HG03378 (cell line): ENCODE results near the gene TGM5.
"Not testable (repeated sequence)": the region's sequence is repeated elsewhere in the genome, so short reads cannot be mapped to it uniquely, and the experiment has no call there.

Source experiments
- ATAC-seq: cut with Tn5 transposase; IDR thresholded peaks from one replicate; pipeline ENCODE4 v1.9.1; 2021; ENCODE audit warnings: mild to moderate bottlenecking, moderate library complexity; ENCODE audit not compliant: unreplicated experiment

TGM5 gene, protein sequence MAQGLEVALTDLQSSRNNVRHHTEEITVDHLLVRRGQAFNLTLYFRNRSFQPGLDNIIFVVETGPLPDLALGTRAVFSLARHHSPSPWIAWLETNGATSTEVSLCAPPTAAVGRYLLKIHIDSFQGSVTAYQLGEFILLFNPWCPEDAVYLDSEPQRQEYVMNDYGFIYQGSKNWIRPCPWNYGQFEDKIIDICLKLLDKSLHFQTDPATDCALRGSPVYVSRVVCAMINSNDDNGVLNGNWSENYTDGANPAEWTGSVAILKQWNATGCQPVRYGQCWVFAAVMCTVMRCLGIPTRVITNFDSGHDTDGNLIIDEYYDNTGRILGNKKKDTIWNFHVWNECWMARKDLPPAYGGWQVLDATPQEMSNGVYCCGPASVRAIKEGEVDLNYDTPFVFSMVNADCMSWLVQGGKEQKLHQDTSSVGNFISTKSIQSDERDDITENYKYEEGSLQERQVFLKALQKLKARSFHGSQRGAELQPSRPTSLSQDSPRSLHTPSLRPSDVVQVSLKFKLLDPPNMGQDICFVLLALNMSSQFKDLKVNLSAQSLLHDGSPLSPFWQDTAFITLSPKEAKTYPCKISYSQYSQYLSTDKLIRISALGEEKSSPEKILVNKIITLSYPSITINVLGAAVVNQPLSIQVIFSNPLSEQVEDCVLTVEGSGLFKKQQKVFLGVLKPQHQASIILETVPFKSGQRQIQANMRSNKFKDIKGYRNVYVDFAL

DNA sequence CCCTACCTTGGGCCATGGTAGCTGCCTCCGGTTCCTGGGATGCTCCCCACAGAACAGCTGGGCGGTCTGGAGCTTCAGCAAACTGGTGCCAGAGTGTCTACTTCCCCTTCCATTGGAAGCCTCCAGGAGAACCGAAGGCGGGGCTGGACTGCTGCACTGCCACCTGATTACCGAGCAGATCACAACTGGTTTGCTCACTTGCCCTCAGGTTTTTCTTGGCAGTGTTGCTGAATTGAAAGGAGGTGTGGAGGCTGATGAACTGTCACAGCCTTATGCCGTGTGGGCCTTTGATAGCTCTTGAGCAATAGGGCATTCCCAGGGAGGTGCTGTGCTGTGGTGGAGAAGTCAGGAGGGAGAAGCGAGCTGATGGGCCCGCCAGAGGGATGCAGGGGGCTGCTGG lies at the start of gene TGM5:
Gene TGM5, minus strand, starts transcription at position 95 of the 400 bp plus-strand sequence. Its CDS starts 79 bp downstream, at position 16.
- no peak for ATAC-seq

DNA sequence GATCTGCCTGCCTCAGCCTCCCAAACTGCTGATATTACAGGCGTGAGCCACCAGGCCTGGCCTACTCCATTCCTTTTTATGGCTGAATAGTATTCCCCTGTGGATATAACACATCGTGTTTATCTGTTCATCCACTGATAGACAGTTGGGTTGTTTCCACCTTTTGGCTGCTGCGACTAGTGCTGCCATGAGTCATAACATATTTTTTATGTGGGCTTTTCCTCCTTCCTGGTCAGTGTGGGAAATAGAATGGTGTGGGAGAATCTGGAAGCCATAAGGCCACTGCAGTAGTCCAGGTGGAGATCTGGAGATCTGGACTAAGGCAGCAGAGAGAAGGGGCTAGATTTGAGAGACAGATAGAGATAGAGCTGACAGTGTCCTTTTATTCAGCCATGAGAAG lies 47.4 kb upstream of the TGM5 start:
- no peak for ATAC-seq

DNA sequence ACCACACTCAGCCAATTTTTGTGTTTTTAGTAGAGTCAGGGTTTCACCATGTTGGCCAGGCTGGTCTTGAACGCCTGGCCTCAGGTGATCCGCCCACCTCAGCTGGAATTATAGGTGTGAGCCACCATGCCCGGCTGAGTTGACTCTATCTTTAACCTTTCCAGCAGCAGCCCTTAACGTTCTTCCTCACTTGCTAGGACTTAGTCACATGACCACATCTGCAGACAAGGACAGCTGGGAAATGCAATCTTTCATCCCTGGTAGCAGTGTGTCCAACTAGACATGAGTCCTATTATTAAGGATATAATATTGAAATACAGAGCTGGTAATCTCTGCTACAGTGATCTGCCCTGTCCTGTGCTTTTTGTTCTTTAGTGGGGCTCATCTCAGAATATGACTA lies 45.6 kb upstream of the TGM5 start:
- no peak for ATAC-seq

DNA sequence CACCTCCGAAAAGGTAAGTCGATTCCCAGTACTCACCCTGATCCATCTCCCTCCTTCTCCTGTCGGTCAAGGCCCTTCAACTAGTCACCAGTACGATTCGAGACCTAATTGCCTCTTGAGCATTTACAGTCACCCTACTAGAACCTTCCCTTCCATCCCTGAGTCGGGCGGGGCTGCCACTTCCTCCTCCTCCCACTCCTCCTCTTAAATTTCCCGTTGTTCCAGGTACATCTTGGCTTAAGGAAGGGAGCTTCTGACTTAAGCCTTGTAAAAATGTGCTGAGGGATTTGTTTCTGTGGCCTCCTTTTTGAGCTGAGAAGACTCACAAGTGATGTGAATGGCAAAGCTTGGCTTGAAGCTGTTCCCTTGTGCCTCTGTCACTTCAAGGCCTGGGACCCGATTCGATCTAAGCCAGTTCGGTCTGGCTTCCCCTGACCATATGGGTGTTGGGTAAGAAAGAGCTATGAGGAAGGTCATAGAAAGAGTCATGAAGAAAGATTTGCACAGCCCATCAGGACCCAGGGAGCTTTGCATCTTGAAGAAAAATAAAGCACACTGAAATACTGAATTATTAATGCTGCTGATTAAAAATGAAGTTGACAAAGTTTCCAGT lies 35.6 kb upstream of the TGM5 start, which contains the start of gene TGM7:
Gene TGM7, minus strand, starts transcription at position 51 of the 613 bp plus-strand sequence.
- no peak for ATAC-seq

DNA sequence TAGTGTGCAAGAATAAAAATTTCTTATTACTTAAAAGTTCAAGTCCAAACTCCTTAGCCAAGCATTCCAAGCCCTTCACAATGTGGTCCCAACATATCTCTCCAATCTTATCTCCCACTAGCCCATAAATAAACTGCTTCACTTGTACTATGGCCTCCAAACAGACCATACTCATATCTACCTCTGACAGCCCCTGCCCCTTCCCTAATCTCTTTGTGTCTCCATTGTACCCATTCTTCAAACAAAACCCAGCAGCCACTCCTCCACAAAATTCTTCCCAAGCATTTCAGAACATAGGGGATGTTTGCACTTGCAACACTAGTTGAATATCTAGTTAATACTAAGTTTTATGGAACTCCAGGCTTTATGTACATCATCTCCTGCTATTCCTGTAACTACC lies 33.2 kb upstream of the TGM5 start:
- ATAC-seq = no peak

DNA sequence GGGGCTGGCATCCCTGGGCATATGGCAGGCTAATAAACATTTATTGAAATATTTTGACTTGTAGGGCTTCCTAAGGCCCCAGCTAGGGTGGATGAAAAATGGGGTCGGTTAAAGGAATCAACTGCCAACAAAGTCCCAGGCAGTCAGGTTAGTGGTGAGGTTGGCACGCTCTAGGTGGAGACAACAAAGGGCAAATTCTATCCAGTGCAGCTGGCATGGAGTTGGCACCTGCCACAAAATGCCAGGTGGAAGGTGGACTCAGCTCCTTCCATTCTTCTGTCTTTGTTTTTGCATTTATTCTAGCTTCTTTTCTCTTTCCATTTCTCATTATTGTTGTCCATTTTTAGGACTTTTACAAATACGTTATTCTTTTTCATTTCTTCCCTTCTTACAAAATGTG lies 32.7 kb upstream of the TGM5 start:
- ATAC-seq = no peak

DNA sequence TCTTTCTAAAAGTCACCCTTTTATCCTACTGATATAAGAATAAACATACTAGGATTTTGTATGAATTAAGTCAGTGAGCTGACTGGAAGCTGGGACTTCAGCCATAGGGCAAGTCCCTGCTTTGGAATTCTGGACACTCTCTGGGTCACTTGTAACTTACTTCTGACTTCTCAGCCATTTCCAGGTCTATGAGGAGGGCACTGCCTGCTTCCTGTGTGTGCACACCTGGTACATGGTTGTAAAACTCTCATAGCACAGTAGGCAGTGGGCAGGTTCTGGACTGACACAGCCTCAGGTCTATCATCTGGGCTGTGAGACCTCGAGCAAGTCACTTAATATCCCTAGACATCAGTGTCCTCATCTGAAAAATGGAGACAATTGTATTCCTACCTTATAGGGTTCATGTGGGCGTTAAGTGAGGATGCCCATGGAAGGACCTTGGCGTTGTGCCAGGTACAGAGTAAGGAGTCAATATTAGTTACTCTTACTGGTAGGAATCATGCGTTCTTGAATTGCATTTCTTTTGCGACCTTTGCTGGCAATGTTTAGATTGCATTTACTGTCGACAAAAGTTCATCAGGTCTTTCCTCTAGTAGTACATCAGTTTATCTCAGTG lies 27.5 kb upstream of the TGM5 start:
- ATAC-seq = no peak

DNA sequence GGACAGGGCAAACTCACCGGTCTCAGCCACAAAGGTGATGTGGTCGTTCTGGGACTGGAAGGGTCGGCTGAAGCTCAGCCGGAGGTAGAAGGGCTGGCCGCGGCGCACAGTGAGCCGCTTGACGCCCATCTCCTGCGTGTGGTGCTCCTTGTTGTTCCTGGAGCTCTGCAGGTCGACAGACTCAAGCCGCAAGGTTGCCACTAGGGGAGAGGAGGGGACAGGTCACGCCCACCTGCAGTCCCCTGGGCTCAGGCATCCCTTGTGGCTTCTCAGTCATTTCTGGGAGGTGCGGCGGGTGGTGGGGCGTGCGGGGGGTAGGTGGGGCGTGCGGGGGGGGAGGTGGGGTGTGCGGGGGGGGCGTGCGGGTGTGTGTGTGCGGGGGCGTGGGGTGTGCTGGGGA lies 26.7 kb upstream of the TGM5 start:
- no peak for ATAC-seq

DNA sequence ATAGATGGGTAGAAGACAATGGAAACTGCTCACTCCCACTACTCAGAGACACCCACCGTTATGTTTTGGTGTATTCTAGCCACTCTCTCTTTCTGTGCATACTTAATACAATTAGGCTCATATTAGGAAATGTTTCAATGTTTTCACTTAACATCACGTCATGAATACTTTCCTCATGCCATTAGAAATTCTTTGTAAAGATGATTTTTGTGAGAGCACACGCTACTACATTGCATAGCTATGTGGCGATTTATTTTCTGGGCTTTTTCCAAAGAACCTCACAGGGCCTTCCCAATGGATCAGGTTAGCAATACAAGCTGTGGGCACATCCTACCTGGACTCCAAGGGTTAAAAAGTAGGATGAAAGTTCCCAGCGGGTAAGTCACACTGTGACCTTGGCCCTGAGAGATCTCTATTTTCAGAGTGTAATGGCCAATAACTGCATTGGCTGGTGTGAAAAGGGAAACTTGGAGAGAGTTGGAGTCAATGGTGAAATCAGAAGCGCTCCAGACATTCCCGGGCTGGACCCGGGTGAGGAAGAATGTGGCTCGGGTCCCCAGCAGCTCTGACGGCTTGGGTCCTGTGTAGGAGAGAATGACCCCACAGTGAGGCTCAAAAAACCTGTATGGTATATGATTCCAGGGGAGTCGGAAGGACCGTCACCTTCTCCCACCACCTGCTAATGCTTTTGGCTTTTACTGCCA lies 25.8 kb upstream of the TGM5 start:
- ATAC-seq = no peak

DNA sequence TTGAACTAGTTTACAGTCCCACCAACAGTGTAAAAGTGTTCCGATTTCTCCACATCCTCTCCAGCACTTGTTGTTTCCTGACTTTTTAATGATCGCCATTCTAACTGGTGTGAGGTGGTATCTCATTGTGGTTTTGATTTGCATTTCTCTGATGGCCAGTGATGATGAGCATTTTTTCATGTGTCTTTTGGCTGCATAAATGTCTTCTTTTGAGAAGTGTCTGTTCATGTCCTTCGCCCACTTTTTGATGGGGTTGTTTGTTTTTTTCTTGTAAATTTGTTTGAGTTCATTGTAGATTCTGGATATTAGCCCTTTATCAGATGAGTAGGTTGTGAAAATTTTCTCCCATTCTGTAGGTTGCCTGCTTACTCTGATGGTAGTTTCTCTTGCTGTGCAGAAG lies 22.9 kb upstream of the TGM5 start:
- ATAC-seq = not testable (repeated sequence)

DNA sequence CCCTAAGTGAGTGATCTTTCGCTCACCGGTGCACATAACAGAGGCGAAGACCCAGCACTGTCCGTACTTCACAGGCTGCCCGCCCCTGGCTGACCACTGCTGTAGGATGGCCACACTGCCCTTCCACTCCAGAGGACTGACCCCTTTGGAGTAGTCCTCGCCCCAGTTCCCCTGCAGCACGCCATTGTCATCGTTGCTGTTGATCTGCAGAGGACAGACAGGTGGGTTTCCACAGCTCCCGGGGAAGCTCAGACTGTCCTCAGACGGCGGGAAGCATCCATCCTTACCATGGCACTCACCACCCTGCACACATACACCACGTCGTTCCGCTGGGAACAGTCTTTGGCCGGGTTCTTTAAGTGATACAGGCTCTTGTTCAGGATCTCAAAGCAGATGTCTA lies 20.5 kb upstream of the TGM5 start:
- no peak for ATAC-seq

DNA sequence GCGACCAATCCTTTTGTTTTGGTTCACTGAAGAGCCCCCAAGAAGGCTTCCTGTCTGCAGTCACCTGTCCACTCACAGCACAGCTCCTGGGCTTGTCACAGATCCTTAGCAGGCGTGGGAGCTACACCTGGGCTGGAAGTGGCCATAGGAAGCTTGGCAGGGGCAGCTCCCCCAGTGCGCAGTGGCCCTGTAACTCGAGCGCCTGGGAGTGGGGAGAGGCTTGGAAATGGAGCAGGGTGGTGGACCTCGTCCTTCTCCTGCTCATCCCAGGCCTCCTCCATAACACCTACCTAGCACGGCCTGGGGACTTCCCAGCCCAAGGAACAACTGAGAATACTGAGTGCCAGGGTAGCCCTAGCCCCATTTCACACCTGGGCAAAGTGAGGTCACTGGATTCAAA lies 19.3 kb upstream of the TGM5 start:
- no peak for ATAC-seq

DNA sequence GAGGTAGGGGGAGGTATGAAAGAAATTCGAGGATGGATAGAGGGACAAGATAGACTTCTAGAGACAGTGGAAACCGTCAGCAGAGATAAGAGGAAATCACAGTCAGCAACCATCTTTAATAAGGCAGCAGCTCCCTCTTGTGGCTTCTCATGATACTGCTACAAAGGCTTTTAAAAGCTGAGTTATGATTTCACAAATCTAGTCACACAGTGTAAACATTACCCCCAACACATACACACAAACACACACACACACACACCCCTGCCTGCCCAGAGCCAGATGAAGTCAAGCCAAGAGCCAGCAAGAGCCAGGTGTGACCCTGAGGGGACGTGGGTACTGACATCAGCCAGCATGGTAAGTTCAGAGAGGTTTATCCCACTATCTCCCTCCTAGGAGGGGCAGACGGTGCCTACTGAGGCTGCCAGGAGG lies 18.9 kb upstream of the TGM5 start:
- no peak for ATAC-seq

DNA sequence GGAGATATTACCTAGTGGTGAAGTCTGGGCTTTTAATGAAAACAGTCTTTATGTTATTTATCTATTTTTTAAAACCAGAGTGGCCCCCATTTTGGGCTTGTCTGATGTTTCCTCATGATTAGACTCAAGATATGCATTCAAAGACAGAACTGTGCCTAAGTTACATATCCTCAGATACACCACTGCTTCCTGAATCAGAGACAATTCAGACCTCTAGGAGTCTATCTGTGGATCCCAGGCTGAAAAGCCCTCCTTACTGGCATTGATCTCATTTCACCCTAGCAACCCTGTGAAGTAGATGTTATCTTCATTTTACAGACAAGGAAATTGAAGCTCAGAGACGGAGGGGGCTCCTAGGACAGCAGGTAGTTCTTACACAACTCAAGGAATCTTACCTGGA lies 16.8 kb upstream of the TGM5 start:
- no peak for ATAC-seq

DNA sequence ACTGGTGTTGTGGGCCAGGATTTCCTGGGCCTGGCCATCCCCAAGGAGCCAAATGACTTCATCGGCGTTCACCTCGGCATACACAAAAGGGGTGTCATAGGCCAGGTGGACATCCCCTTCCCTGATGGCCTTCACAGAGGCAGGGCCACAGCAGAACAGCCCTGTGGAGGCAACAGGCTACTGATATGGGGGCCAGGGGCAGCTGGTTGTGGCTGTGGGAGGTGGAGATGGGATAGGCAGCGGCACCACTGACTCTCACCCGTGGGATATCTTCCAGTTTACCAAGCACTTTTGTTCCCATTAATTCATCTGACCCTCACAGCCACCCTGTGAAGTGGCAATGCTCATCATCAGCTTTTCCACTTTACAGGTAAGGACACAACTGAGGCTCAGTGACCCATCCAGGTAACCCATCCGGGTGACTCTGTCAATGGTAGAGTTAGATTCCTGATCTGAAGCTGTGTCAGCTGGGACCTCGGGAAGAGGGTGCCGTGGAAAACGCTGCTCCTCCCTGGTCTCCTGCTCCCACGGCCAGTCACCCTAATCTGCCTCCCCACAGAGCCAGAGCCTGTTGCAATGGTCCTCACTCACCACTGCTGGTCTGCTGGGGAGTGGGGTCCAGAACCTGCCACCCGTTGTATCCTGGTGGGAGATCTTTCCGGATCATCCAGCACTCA lies 15.3 kb upstream of the TGM5 start:
- ATAC-seq = no peak

DNA sequence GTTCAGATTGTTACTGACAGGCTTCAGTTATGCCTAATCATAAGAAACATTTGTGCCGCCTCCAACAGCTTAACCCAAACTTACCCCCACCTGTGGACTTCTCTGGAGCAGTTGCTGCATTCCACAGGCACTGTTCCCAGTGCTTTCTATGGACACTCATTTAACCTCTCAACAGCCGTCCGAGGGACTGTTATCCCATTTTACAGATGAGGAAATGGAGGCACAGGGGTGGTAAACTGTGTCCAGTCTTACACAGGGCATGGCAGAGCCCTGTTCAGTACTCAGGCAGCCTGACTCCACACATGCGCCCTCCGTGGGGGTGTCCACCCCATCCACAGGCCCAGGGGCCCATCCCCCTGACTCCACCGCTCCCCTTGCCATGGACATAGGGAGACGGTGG lies 14.3 kb upstream of the TGM5 start:
- ATAC-seq = no peak

DNA sequence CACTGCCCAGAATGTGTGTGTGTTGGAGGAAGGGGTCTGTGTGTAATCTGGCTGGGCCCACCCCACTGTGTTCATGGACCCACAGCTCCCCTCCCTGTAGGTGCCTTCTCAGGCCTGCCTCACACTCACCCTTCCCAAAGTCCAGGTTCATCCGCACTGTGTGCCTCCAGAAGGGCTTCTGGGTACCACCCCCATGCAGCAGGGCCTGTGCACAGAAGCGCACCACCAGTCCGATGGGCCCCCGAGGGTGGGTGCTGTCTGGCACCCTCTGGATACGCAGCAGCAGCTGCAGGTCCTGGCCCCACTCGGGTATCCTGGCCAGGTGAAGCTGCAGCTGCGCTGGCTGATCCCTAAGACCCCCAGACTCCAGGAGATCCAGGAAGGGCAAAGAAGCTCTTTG lies 12.8 kb upstream of the TGM5 start:
- no peak for ATAC-seq

DNA sequence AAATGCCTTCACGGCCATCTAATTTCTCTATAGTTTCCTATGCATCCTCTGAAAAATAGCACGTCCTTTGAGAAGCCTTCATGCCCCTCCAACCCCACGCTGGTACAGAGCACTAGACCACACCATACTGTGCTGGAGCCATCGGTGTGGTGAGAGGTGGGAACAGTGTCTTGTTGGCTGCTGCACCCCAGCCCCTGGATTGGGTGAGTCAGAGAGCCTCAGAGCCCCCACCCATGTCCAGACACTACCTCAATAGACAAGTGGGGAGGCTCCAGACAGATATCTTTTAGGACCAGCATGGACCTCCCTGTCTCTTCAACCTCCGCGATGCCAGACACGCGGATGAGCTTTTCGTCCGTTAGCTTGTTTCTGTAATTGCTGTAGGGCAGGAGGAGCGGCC lies 12.1 kb upstream of the TGM5 start:
- no peak for ATAC-seq

DNA sequence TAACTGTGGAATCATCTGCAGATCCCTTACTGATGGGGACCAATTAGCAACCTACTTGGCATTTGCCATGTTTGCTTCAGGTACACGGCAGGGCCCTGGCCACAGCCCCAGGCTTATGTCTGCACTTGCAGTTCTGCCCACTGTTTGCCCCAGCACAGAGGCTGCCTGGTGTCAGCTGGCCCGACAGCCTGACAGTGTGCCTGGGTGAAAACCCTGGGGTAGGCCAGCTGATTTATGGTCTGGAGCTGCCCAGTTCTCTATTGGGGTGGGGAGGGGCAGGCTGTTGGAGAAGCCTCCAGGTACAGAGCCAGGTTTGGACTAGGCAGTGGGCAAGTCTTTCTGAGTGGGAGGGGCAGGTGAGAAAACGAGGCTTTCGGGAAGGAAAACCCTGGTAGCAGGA lies 11.2 kb upstream of the TGM5 start:
- no peak for ATAC-seq

DNA sequence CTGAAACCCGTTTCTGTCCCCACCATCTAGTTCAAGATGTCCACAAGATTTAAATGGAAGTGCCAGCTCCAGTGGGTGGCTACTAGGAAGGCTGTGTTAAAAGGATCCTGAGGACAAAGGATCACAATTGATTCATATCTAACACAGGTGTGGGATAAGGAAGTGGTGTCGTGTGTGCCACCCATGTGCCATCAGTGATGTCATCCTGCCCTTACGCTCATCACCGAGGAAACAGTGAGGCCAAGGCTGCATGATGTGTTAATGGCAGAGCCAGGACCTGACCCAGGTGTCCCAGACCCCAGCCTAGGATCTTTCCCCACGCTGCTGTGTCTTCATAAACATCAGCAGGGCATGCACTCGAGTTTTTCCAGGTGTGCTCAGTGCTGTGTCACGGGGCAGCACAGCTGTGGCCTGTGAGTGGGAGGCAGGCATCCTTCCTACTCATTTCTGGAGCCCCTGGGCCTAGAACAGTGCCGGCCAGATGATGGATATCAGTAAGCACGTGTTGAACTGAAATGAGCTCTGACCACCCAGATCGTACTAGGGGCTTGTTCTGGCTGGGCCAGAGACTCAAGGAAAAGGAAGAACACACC lies 10.6 kb upstream of the TGM5 start:
- no peak for ATAC-seq
